ENCODE measurements around the gene NEK1.

NEK1 gene

DNA sequence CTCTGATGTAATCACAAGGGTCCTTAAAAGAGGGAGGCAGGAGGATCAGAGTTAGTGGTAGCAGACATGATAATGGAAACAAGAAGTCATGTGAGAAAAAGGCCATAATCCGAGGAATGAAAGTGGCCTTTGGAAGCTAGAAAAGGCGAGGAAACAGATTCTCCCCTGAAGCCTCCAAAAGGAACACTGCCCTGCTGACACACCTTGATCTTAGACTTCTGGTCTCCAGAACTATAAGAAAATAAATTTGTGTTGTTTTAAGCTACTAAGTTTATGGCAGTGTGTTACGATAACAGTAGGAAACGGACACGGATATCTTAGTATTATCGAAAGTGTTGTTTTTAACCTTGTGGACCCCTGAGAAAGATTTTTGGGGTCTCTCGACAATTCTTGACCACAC is 32.4 kb upstream of the NEK1 start:
- ATAC-seq (ENCODE audit: insufficient read depth, low read depth) (no peak), DNase-seq (no peak)
- peaks cover 3% of the 10 kb centered on the region; the same call in 1 of the 2 replicates for H3K36me3 ChIP-seq (ENCODE audit: insufficient read depth, low read length)
- H3K4me1 ChIP-seq (ENCODE audit: insufficient read depth, low read length), result no peaks in the 10 kb centered on the region
- H3K4me2 ChIP-seq (ENCODE audit: insufficient read depth, low read length), result no peak overlapping the region
- no peaks in the 10 kb centered on the region for H4K20me1 ChIP-seq (ENCODE audit: insufficient read depth, low read length)
- H3K9me3 ChIP-seq (ENCODE audit: insufficient read depth, low read length, severe bottlenecking), result no peaks in the 10 kb centered on the region
- H3K27me3 ChIP-seq (ENCODE audit: insufficient read depth, low read length, poor library complexity), result no peaks in the 10 kb centered on the region
- H3K4me3 ChIP-seq (ENCODE audit: low read depth in 1 of 2, low read length in 2 of 2), result no peak overlapping the region
- H2AFZ ChIP-seq (ENCODE audit: low read depth, low read length), result no peak overlapping the region
- no peak overlapping the region for H3K9ac ChIP-seq (ENCODE audit: low read depth, low read length)
- H3K79me2 ChIP-seq (ENCODE audit: insufficient read depth, low read length), result no peaks in the 10 kb centered on the region
- no peak for TF ChIP-seq EZH2 (IDR thresholded peaks at IDR 0.05; ENCODE audit: borderline replicate concordance, low read depth, low read length, severe bottlenecking)
- TF ChIP-seq, protein P1, sequence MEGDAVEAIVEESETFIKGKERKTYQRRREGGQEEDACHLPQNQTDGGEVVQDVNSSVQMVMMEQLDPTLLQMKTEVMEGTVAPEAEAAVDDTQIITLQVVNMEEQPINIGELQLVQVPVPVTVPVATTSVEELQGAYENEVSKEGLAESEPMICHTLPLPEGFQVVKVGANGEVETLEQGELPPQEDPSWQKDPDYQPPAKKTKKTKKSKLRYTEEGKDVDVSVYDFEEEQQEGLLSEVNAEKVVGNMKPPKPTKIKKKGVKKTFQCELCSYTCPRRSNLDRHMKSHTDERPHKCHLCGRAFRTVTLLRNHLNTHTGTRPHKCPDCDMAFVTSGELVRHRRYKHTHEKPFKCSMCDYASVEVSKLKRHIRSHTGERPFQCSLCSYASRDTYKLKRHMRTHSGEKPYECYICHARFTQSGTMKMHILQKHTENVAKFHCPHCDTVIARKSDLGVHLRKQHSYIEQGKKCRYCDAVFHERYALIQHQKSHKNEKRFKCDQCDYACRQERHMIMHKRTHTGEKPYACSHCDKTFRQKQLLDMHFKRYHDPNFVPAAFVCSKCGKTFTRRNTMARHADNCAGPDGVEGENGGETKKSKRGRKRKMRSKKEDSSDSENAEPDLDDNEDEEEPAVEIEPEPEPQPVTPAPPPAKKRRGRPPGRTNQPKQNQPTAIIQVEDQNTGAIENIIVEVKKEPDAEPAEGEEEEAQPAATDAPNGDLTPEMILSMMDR (IDR thresholded peaks at IDR 0.05; ENCODE audit: borderline replicate concordance, extremely low read depth, low read length, poor library complexity, severe bottlenecking), result no peak
- H3K27ac ChIP-seq (ENCODE audit: low read length), result no peak overlapping the region

DNA sequence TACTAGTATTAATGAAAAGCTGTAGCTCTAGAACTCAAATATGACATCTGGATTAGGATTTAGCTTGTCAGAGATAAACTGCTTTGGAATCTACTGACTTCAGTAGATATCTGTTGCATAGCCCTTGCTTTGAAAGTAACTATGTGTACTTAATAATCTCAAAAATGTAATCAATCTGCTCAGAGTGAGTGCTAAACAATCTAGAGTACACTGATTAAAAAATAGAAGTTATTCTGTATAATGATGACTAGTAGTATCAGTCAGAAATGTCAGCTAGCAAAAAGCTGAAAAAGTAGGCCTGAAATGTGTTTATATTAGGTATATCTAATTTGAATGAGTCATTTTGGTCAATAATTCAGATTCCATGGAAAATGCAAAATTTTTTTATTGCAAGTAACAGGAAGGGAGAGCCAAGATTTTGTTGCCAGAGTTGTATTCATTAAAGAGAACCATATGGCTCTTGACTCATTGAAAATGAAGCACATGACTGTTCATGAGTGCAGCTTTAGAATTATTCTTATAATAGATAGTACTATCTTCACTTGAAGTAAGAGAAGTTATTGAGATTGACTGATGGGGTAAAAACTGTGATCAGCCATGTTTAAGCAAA is 28.0 kb upstream of the NEK1 start:
- Histone ChIP-seq H3K27me3 (ENCODE audit: insufficient read depth, low read length, poor library complexity) (no peaks in the 10 kb centered on the region), H3K4me1 (ENCODE audit: insufficient read depth, low read length) (no peaks in the 10 kb centered on the region), H3K9me3 (ENCODE audit: insufficient read depth, low read length, severe bottlenecking) (no peaks in the 10 kb centered on the region), H3K4me2 (ENCODE audit: insufficient read depth, low read length) (no peak overlapping the region), H3K4me3 (ENCODE audit: low read depth in 1 of 2, low read length in 2 of 2) (no peak overlapping the region), H3K79me2 (ENCODE audit: insufficient read depth, low read length) (no peaks in the 10 kb centered on the region), H2AFZ (ENCODE audit: low read depth, low read length) (no peak overlapping the region), H4K20me1 (ENCODE audit: insufficient read depth, low read length) (no peaks in the 10 kb centered on the region), H3K27ac (ENCODE audit: low read length) (no peak overlapping the region), H3K36me3 (ENCODE audit: insufficient read depth, low read length) (peaks cover 22% of the 10 kb centered on the region; the same call in 1 of the 2 replicates), H3K9ac (ENCODE audit: low read depth, low read length) (no peak overlapping the region)
- TF ChIP-seq EZH2 (IDR thresholded peaks at IDR 0.05; ENCODE audit: borderline replicate concordance, low read depth, low read length, severe bottlenecking), result no peak
- TF ChIP-seq, protein P1 (IDR thresholded peaks at IDR 0.05; ENCODE audit: borderline replicate concordance, extremely low read depth, low read length, poor library complexity, severe bottlenecking), result no peak
- ATAC-seq (ENCODE audit: insufficient read depth, low read depth), result no peak
- no peak for DNase-seq

DNA sequence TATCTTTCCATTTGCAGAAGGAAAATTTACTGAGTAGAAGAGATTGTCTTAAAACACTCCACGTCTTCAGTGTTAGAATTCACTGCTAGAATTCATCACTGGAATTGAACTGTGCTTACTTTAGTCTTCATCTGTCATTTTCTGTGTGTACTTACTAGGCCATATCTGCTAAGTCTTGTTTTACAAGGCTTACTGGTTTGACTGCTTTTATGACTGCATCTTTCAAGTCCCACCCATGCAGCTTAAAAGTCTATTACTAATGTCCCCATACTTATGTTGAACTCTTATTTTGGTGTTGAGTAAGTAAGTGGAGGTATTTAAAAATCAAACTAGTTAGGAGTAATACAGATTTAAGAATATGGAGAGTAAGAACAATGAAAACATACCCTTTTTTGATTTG is 22.6 kb upstream of the NEK1 start:
- H3K4me3 ChIP-seq (ENCODE audit: low read depth in 1 of 2, low read length in 2 of 2), result no peak overlapping the region
- no peak overlapping the region for H3K4me2 ChIP-seq (ENCODE audit: insufficient read depth, low read length)
- peaks cover 2% of the 10 kb centered on the region; the same call in 1 of the 2 replicates for H3K4me1 ChIP-seq (ENCODE audit: insufficient read depth, low read length)
- H3K9me3 ChIP-seq (ENCODE audit: insufficient read depth, low read length, severe bottlenecking), result no peaks in the 10 kb centered on the region
- peaks cover 15% of the 10 kb centered on the region; the same call in 1 of the 2 replicates for H3K79me2 ChIP-seq (ENCODE audit: insufficient read depth, low read length)
- H3K27ac ChIP-seq (ENCODE audit: low read length), result no peak overlapping the region
- peaks cover 19% of the 10 kb centered on the region; the same call in 1 of the 2 replicates for H3K36me3 ChIP-seq (ENCODE audit: insufficient read depth, low read length)
- no peaks in the 10 kb centered on the region for H3K27me3 ChIP-seq (ENCODE audit: insufficient read depth, low read length, poor library complexity)
- no peak overlapping the region for H3K9ac ChIP-seq (ENCODE audit: low read depth, low read length)
- DNase-seq, result no peak
- ATAC-seq (ENCODE audit: insufficient read depth, low read depth), result no peak
- H4K20me1 ChIP-seq (ENCODE audit: insufficient read depth, low read length), result 0 out of 2 replicates have a peak, but pooled peaks cover 3% of the 10 kb centered on the region
- TF ChIP-seq, protein P1 (IDR thresholded peaks at IDR 0.05; ENCODE audit: borderline replicate concordance, extremely low read depth, low read length, poor library complexity, severe bottlenecking), result no peak
- no peak for TF ChIP-seq EZH2 (IDR thresholded peaks at IDR 0.05; ENCODE audit: borderline replicate concordance, low read depth, low read length, severe bottlenecking)
- H2AFZ ChIP-seq (ENCODE audit: low read depth, low read length), result no peak overlapping the region
